ENCODE measurements around the gene SPAG7. TPM values are rescaled to one million over a fixed set of nuclear protein-coding genes. Genes with fewer than 3 reads are reported as not detected.

SPAG7 gene
- total and polyA plus RNA-seq, 12 donors: 95.5 to 189 (median 136) TPM

GRCh38 chr17:4968486-4969046 is 949 bp upstream of the SPAG7 start:
- no peaks in the 10 kb centered on the region for H3K9me3 ChIP-seq
- no peaks in the 10 kb centered on the region for H3K27me3 ChIP-seq
- H3K27ac ChIP-seq: peak overlapping the region; percentile 88 to 97 (median 96)
- H3K36me3 ChIP-seq: peaks cover 0 to 61% (median 22%) of the 10 kb centered on the region in 9 donors
- peak overlapping the region; percentile 41 to 82 (median 72) for H3K4me3 ChIP-seq
- no peak for DNase-seq
- ATAC-seq: no peak
- peaks cover 14 to 57% (median 44%) of the 10 kb centered on the region in 9 donors for H3K4me1 ChIP-seq
- TF ChIP-seq CTCF (IDR thresholded peaks at IDR 0.05): no peak
- intact Hi-C loops (cut with DNase I): loop anchor here in 2 of 10 donors (1.0 to 5.0 kb wide), 2 partner anchors 29 to 61 kb away; no protein-coding TSS in a partner anchor
- WGBS, 2 donors: 23 to 36% methylated on average over 21 to 23 of the region's 23 CpGs

- Histone ChIP-seq H3K27ac (peak overlapping the region; percentile 89 to 97 (median 96)), H3K9me3 (no peaks in the 10 kb centered on the region), H3K27me3 (no peaks in the 10 kb centered on the region), H3K4me3 (peak overlapping the region; percentile 53 to 82 (median 72)), H3K4me1 (peaks cover 11 to 45% (median 34%) of the 10 kb centered on the region in 9 donors), H3K36me3 (peaks cover 0 to 49% (median 13%) of the 10 kb centered on the region in 9 donors)
- 0% methylated on average over 42 of the region's 42 CpGs for WGBS, 2 donors
- TF ChIP-seq CTCF (IDR thresholded peaks at IDR 0.05): no peak
- peak; percentile 96 to 99 for DNase-seq
- peak; percentile 88 to 95 (median 92) for ATAC-seq
- intact Hi-C loops (cut with DNase I): loop anchor here in 7 of 10 donors (1.0 to 5.0 kb wide), 9 partner anchors 17 to 60 kb away; partner anchors contain the start of genes PFN1 (in 2 of the 7), CAMTA2 (in 1 of the 7), INCA1 (in 1 of the 7) and KIF1C (in 1 of the 7)
Measured at GRCh38 chr17:4966844-4967538, 626 bp downstream of the SPAG7 start.

GRCh38 chr17:4965311-4965986 is 2.2 kb downstream of the SPAG7 start:
- H3K9me3 ChIP-seq: no peaks in the 10 kb centered on the region
- intact Hi-C loops (cut with DNase I): loop anchor here in 2 of 10 donors (5.0 kb wide), 1 partner anchor 58 kb away; no protein-coding TSS in a partner anchor
- H3K4me1 ChIP-seq: peaks cover 11 to 44% (median 34%) of the 10 kb centered on the region in 9 donors
- H3K36me3 ChIP-seq: peaks cover 0 to 48% (median 15%) of the 10 kb centered on the region in 9 donors
- H3K27me3 ChIP-seq: no peaks in the 10 kb centered on the region
- no peak for ATAC-seq
- no peak for TF ChIP-seq CTCF (IDR thresholded peaks at IDR 0.05)
- peak overlapping the region in 1 of 10 donors; percentile 69 for H3K4me3 ChIP-seq
- WGBS, 2 donors: 97 to 98% methylated on average over 15 of the region's 15 CpGs
- peak overlapping the region in 6 of 10 donors; percentile 90 to 97 (median 96) for H3K27ac ChIP-seq
- DNase-seq: no peak

- intact Hi-C loops (cut with DNase I): no loop called here
- TF ChIP-seq CTCF (IDR thresholded peaks at IDR 0.05): no peak
- H3K27me3 ChIP-seq: no peaks in the 10 kb centered on the region
- H3K4me3 ChIP-seq: no peak overlapping the region
- ATAC-seq (no peak), DNase-seq (no peak)
- H3K9me3 ChIP-seq: no peaks in the 10 kb centered on the region
- 84 to 85% methylated on average over 9 of the region's 9 CpGs for WGBS, 2 donors
- H3K36me3 ChIP-seq: peaks cover 0 to 57% (median 18%) of the 10 kb centered on the region in 9 donors
- H3K4me1 ChIP-seq: peaks cover 0 to 28% (median 2%) of the 10 kb centered on the region in 9 donors
- no peak overlapping the region for H3K27ac ChIP-seq
Measured at GRCh38 chr17:4960279-4960922, 7.2 kb downstream of the SPAG7 start.
